Left lung (tissue), 10 donors: ENCODE results near the gene NPHP4. TPM values are rescaled to one million over a fixed set of nuclear protein-coding genes. Genes with fewer than 3 reads are reported as not detected.

Experiments
- ATAC-seq: fragments of 200-7000 bp; cut with Tn5 transposase; one replicate; pipeline ENCODE4 v1.9.1; 2020; ENCODE audit warnings: moderate library complexity
- DNase-seq, 4 donors: peaks; one replicate each; pipeline ENCODE4 v3.0.0-alpha.2; 2013 to 2020
- H3K27ac ChIP-seq, 2 donors: fragments of 200-600 bp; sonication (generic) in 1 of 2; one replicate each; pipeline versions ENCODE4 v1.5.0 to v1.8.0; 2020 to 2021
- H3K27me3 ChIP-seq, 2 donors: fragments of 200-600 bp; sonication (generic) in 1 of 2; one replicate each; pipeline versions ENCODE4 v1.5.0 to v1.8.0; 2020 to 2021
- H3K36me3 ChIP-seq, 2 donors: fragments of 200-600 bp; sonication (generic) in 1 of 2; one replicate each; pipeline versions ENCODE4 v1.5.0 to v1.8.0; 2020 to 2021
- H3K4me1 ChIP-seq, 2 donors: fragments of 200-600 bp; one replicate each; pipeline ENCODE4 v1.8.0; 2021
- H3K4me3 ChIP-seq, 2 donors: fragments of 200-600 bp; sonication (generic) in 1 of 2; one replicate each; pipeline versions ENCODE4 v1.5.0 to v1.8.0; 2020 to 2021; ENCODE audit warnings: mild to moderate bottlenecking in 1 of 2
- H3K9me3 ChIP-seq, 2 donors: fragments of 200-600 bp; sonication (generic) in 1 of 2; one replicate each; pipeline versions ENCODE4 v1.5.0 to v1.8.0; 2020 to 2021
- intact Hi-C, 2 donors: fragments of 100-400 bp; cut with DNase I; formaldehyde crosslinking; loops; one replicate each; pipeline versions ENCODE4 v1.11.2 to v1.14.2; 2022
- polyA plus RNA-seq, 6 donors: library from polyadenylated mRNA; unstranded; fragments of 120-200 nt; gene quantifications; one replicate each; pipeline ENCODE4 v1.2.1, GENCODE V29; 2013; ENCODE audit not compliant: insufficient read length in 6 of 6
- total RNA-seq, 2 donors: library from RNA; stranded (reverse); fragmentation: NEBNext Ultra II Directional; extraction: Animal tissue kit (Norgen Biotek cat#: 25700); gene quantifications; one replicate each; pipeline ENCODE4 v1.2.1, GENCODE V29; 2021
- TF ChIP-seq, protein P1 (sequence below), 2 donors: fragments of 200-600 bp; sonication (generic) in 1 of 2; IDR thresholded peaks; one replicate each; pipeline versions ENCODE4 v1.5.0 to v1.8.0; 2021; ENCODE audit warnings: antibody characterized with exemption in 2 of 2
- donor health status: DM: no; HTN: yes; CAD: no.
- donor health status: DM: no; HTN: no; CAD: no.

Gene NPHP4
- total and polyA plus RNA-seq, 8 donors = 9.4 to 16.4 (median 10.2) TPM

DNA sequence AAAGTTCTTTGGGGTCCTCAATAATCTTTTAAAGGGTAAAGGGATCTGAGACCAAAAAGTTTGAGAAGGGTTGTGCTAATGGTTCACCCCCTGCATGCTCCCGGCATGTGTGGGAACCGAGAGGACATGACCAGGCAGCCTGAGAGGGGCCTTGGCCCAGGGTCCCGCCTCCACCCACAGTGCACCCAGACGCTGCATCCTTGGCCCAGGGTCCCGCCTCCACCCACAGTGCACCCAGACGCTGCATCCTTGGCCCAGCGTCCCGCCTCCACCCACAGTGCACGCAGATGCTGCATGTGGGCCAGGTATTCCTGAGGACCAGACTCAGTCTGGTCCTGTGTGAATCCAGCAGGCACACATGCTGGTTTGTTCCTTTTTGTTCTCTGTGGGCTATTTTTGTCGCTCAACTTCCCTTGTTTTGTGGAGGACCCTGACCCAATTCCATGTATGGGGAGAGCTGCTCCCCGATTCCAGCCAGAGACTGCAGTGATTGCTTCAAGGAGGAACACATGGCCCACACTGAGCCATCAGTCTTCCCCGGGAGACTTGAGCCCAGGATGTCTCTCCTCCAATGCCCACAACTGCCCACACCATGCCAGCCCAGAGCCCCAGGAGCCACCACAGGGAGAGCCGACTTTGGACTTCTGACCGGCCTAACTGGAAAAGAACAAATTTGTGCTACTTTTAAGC, 3.5 kb downstream of the NPHP4 start:
- no peak overlapping the region for H3K4me3 ChIP-seq
- peaks cover 0 to 9% of the 10 kb centered on the region in 2 donors for H3K36me3 ChIP-seq
- H3K27me3 ChIP-seq = peaks cover 0 to 5% of the 10 kb centered on the region in 2 donors
- H3K4me1 ChIP-seq = peaks cover 5 to 21% of the 10 kb centered on the region in 2 donors
- TF ChIP-seq, protein P1, sequence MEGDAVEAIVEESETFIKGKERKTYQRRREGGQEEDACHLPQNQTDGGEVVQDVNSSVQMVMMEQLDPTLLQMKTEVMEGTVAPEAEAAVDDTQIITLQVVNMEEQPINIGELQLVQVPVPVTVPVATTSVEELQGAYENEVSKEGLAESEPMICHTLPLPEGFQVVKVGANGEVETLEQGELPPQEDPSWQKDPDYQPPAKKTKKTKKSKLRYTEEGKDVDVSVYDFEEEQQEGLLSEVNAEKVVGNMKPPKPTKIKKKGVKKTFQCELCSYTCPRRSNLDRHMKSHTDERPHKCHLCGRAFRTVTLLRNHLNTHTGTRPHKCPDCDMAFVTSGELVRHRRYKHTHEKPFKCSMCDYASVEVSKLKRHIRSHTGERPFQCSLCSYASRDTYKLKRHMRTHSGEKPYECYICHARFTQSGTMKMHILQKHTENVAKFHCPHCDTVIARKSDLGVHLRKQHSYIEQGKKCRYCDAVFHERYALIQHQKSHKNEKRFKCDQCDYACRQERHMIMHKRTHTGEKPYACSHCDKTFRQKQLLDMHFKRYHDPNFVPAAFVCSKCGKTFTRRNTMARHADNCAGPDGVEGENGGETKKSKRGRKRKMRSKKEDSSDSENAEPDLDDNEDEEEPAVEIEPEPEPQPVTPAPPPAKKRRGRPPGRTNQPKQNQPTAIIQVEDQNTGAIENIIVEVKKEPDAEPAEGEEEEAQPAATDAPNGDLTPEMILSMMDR (IDR thresholded peaks at IDR 0.05) = no peak
- H3K9me3 ChIP-seq = no peaks in the 10 kb centered on the region
- ATAC-seq = no peak
- H3K27ac ChIP-seq = no peak overlapping the region
- peak in 1 of 4 donors; percentile 12 for DNase-seq
- intact Hi-C loops = no loop called here

DNA sequence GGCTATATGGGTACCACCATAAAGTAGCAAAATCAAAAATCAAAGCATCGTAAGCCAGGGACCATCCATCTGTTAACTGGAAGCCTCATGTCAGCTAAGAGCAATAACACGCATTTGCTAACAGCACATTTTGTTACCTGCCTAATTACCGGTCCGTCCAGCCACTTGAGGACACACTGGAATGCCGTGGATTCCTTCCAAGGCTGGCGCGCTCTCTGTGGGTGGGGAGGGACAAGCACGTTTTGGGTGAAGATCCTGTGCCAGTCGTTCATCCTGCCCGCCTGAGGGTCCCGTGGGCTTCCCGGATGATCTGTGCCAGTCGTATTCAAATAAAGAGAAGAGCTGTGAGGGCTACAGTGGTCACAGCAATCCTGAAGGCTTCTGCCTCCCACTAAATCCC, 6.2 kb downstream of the NPHP4 start:
- Histone ChIP-seq H3K4me1 (peaks cover 0 to 6% of the 10 kb centered on the region in 2 donors), H3K27me3 (no peaks in the 10 kb centered on the region), H3K9me3 (no peaks in the 10 kb centered on the region), H3K27ac (no peak overlapping the region), H3K36me3 (peaks cover 0 to 9% of the 10 kb centered on the region in 2 donors), H3K4me3 (no peak overlapping the region)
- ATAC-seq (peak; percentile 90), DNase-seq (peak in 3 of 4 donors; percentile 25 to 84 (median 65))
- TF ChIP-seq, protein P1 (IDR thresholded peaks at IDR 0.05) = no peak
- intact Hi-C loops = no loop called here

DNA sequence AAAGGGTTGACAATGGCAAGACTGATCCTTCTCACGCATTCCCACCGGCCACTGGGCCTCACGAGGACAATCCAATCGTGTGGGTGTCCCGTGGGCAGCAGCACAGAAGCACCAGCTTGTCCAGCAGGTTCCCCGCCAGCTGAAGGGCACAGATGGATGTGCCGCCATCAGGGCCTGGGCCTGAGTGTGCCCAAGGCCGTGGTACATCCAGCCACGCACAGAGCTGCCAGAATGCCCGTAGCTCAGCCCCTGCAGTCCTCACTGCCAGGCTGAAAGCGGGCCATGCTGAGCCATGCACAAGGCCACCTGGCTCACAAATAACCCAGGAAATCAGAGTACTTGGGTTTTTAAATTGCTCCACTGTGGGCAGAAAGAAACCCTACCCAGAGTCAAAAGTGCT, 7.0 kb downstream of the NPHP4 start:
- TF ChIP-seq, protein P1 (IDR thresholded peaks at IDR 0.05) = no peak
- no peaks in the 10 kb centered on the region for H3K27me3 ChIP-seq
- peaks cover 0 to 9% of the 10 kb centered on the region in 2 donors for H3K36me3 ChIP-seq
- ATAC-seq (no peak), DNase-seq (peak in 1 of 4 donors; percentile 54)
- no peak overlapping the region for H3K27ac ChIP-seq
- no peaks in the 10 kb centered on the region for H3K4me1 ChIP-seq
- intact Hi-C loops = no loop called here
- H3K4me3 ChIP-seq = no peak overlapping the region
- no peaks in the 10 kb centered on the region for H3K9me3 ChIP-seq

DNA sequence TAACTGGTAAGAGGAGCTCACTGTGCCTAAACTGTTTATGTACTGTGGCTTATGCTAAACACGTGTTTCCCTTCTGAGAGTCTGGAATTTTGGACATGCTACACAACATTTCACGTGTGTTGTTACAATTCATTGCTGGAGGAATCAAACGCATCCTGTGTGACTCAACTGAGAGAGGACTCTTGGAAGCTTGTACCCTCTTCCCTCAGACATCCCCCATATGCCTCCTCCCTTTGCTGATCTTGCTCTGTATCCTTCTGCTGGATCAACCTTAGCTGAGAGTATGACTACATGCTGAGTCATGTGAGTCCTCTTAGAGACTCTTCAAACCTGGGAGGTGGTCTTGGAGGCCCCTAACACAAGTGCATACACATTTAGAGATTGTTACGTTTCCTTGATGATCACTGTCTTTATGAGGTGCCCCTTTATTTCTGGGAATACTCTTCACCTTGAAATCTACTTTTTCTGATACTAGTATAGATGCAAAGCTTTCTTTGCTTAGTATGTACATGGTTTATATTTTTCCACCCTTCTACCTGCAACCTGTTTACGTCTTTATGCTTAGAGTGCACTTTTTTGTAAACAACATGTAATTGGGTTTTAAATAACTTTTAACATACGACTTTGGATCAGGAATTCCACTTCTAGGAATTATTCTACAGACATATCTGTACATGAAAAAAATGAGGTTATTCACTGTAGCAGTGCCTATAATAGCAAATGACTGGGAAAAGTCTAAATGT, 8.7 kb downstream of the NPHP4 start:
- H3K4me1 ChIP-seq = peaks cover 0 to 11% of the 10 kb centered on the region in 2 donors
- DNase-seq (no peak), ATAC-seq (no peak)
- H3K36me3 ChIP-seq = peaks cover 0 to 9% of the 10 kb centered on the region in 2 donors
- no peaks in the 10 kb centered on the region for H3K27me3 ChIP-seq
- intact Hi-C loops = no loop called here
- H3K4me3 ChIP-seq = no peak overlapping the region
- H3K27ac ChIP-seq = no peak overlapping the region
- no peaks in the 10 kb centered on the region for H3K9me3 ChIP-seq
- TF ChIP-seq, protein P1 (IDR thresholded peaks at IDR 0.05) = no peak

DNA sequence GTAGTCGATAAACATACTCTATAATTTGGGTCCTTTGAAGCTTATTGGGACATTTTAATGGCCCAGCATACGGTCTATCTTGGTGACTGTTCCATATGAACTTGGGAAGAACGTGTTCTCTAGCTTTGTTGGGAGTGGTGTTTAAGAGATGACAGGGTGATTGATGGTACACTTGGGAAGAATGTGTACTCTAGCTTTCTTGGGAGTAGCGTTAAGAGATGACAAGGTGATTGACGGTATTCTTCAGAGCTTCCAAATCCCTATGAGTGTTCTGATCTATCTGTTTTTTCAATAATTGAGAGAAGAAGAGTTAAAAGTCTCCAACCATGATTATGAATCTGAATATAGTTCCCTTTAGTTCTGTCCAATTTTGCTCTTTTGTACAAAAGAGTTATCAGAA, 9.4 kb downstream of the NPHP4 start:
- Histone ChIP-seq H3K27ac (no peak overlapping the region), H3K27me3 (no peaks in the 10 kb centered on the region), H3K4me3 (no peak overlapping the region), H3K4me1 (peaks cover 0 to 15% of the 10 kb centered on the region in 2 donors), H3K36me3 (peaks cover 0 to 9% of the 10 kb centered on the region in 2 donors), H3K9me3 (no peaks in the 10 kb centered on the region)
- DNase-seq (no peak), ATAC-seq (no peak)
- intact Hi-C loops = no loop called here
- TF ChIP-seq, protein P1 (IDR thresholded peaks at IDR 0.05) = no peak
